Endothelial cell of umbilical vein (primary cell): Measurements from ENCODE around the gene PHF23.

ENCODE experiments used
- CTCF ChIP-seq, 2 donors: IDR thresholded peaks; 1 replicate in 1 of 2; 2 replicates in 1 of 2; pipeline ENCODE4 v1.5.1; 2011; ENCODE audit warnings: low read length in 2 of 2, mild to moderate bottlenecking in 2 of 2, moderate library complexity in 2 of 2, control low read depth in 1 of 2, inconsistent platforms in 1 of 2, low read depth in 1 of 2; ENCODE audit not compliant: insufficient read depth in 1 of 2; ENCODE audit errors: extremely low read depth in 1 of 2
- EZH2 ChIP-seq: IDR thresholded peaks from 2 replicates; pipeline ENCODE4 v1.6.1; 2012; ENCODE audit warnings: borderline replicate concordance, low read depth, mild to moderate bottlenecking, moderate library complexity, low read length, inconsistent platforms; ENCODE audit not compliant: severe bottlenecking
- GATA2 ChIP-seq: IDR thresholded peaks from 2 replicates; pipeline ENCODE4 v1.7.0; 2011; ENCODE audit warnings: low read depth, mild to moderate bottlenecking, moderate library complexity, mixed read lengths, low read length; ENCODE audit not compliant: insufficient read length, insufficient read depth
- JUN ChIP-seq: IDR thresholded peaks from 2 replicates; pipeline ENCODE4 v1.6.1; 2011; ENCODE audit warnings: borderline replicate concordance, low read depth; ENCODE audit not compliant: insufficient read length, insufficient read depth
- MAX ChIP-seq: IDR thresholded peaks from 2 replicates; pipeline ENCODE4 v1.6.1; 2011; ENCODE audit not compliant: insufficient read depth, insufficient read length
- MYC ChIP-seq: IDR thresholded peaks from one replicate; pipeline ENCODE4 v1.6.1; 2011; ENCODE audit warnings: mild to moderate bottlenecking, low read depth, low read length
- POLR2A ChIP-seq: IDR thresholded peaks from 2 replicates; pipeline ENCODE4 v1.6.1; 2012; ENCODE audit warnings: low read depth, mild to moderate bottlenecking, control low read depth, low read length
- POLR2AphosphoS5 ChIP-seq: IDR thresholded peaks from 2 replicates; pipeline ENCODE4 v1.6.1; 2012; ENCODE audit warnings: low read depth, mild to moderate bottlenecking, control low read depth, low read length, moderate library complexity; ENCODE audit not compliant: insufficient read depth

- TF ChIP-seq POLR2A = no peak
- peak; percentile 12 to 33 for TF ChIP-seq CTCF (IDR thresholded peaks at IDR 0.05; ENCODE audit: extremely low read depth in 1 of 2, insufficient read depth in 1 of 2, low read depth in 1 of 2, low read length in 2 of 2)
- TF ChIP-seq MAX = no peak
- no peak for TF ChIP-seq MYC
- TF ChIP-seq EZH2 = no peak
- TF ChIP-seq GATA2 = no peak
- TF ChIP-seq POLR2AphosphoS5 = no peak
- TF ChIP-seq JUN = no peak
Observed at GRCh38 chr17:7186241-7186640, 53.0 kb downstream of the PHF23 start.
